ENCODE results near the gene MECP2. TPM values are rescaled to one million over a fixed set of nuclear protein-coding genes. Genes with fewer than 3 reads are reported as not detected.

Gene MECP2
- total and polyA plus RNA-seq, 10 of the 15 experiments (the other 5 are each of a cell fraction or from before 2014, with no cell fraction given) = 1.3 to 32.7 (median 13.7) TPM

GRCh38 chrX:154098551-154098950 is 1.0 kb upstream of the MECP2 start:
- RAD21 ChIA-PET (ENCODE audit: unreplicated experiment) = no interaction called here
- BruUV-seq (replicated peaks) = no TSS peak
- in situ Hi-C loops (cut with MboI) = no loop called here
- H3K27me3 ChIP-seq (replicated peaks in 1 of 2; ENCODE audit: control insufficient read depth in 2 of 2, insufficient read depth in 2 of 2, low read length in 1 of 2) = no peaks in the 10 kb centered on the region
- peaks cover 32% of the 10 kb centered on the region for H3K79me2 ChIP-seq (ENCODE audit: control insufficient read depth, insufficient read depth, low read length)
- H3K4me1 ChIP-seq (ENCODE audit: control insufficient read depth, insufficient read depth, low read length) = no peaks in the 10 kb centered on the region; the same call in 1 of the 2 replicates
- no peaks in the 10 kb centered on the region; the same call in 1 of the 2 replicates for H4K20me1 ChIP-seq (ENCODE audit: control insufficient read depth, insufficient read depth)
- DNase-seq (ENCODE audit: low read depth, low spot score) (no peak), FAIRE-seq (no peak), ATAC-seq (no peak)
- CTCF ChIA-PET = interaction anchor here (0.6 kb wide), 1 partner anchor 9 kb away, joined by 3 read pairs; no protein-coding TSS in a partner anchor
- SMC1A ChIA-PET (ENCODE audit: uncharacterized antibody, unreplicated experiment) = no interaction called here
- H3K36me3 ChIP-seq (ENCODE audit: control insufficient read depth in 2 of 2, insufficient read depth in 2 of 2, low read length in 1 of 2) = no peaks in the 10 kb centered on the region
- H3K9ac ChIP-seq (ENCODE audit: control insufficient read depth, insufficient read depth, low read length) = no peak overlapping the region
- TF ChIP-seq CEBPB (IDR thresholded peaks at IDR 0.05; ENCODE audit: borderline replicate concordance in 1 of 2, low read depth in 2 of 2, low read length in 2 of 2) (no peak), CREB1 (IDR thresholded peaks at IDR 0.05; ENCODE audit: low read depth) (no peak), MYB (IDR thresholded peaks at IDR 0.05; ENCODE audit: borderline replicate concordance, low read depth, low read length) (no peak), ZNF687 (IDR thresholded peaks at IDR 0.05) (no peak), WRNIP1 (IDR thresholded peaks at IDR 0.05; ENCODE audit: borderline replicate concordance, low read depth, low read length) (no peak), CHD4 (IDR thresholded peaks at IDR 0.05) (no peak), BRCA1 (IDR thresholded peaks at IDR 0.05; ENCODE audit: low read depth, low read length) (no peak), KDM1A (IDR thresholded peaks at IDR 0.05; ENCODE audit: borderline replicate concordance) (no peak), DPF2 (IDR thresholded peaks at IDR 0.05) (no peak), RELA (IDR thresholded peaks at IDR 0.05; ENCODE audit: borderline replicate concordance, partially characterized antibody) (no peak), FOXK2 (IDR thresholded peaks at IDR 0.05) (no peak), SREBF2 (IDR thresholded peaks at IDR 0.05; ENCODE audit: low read length) (no peak), SPI1 (IDR thresholded peaks at IDR 0.05; ENCODE audit: borderline replicate concordance, insufficient read depth, low read depth, low read length) (no peak), PKNOX1 (IDR thresholded peaks at IDR 0.05) (no peak), MAX (IDR thresholded peaks at IDR 0.05; ENCODE audit: low read depth, low read length) (no peak)
- 58% methylated on average over 2 of the region's 2 CpGs for WGBS (ENCODE audit: insufficient coverage, insufficient replicate concordance, low lambda C conversion rate, missing lambda C conversion rate)
- POLR2A ChIA-PET = no interaction called here
- no peak overlapping the region for H3K4me2 ChIP-seq (ENCODE audit: control insufficient read depth, insufficient read depth)
- intact Hi-C loops (cut with micrococcal nuclease; ENCODE audit: unreplicated experiment) = loop anchor here (5.0 kb wide), 1 partner anchor 126 kb away; the partner anchor contains the start of genes HCFC1 and TMEM187
- H3K4me3 ChIP-seq = no peak overlapping the region
- no peak overlapping the region for H2AFZ ChIP-seq (ENCODE audit: control insufficient read depth, low read depth, low read length)
- H3K27ac ChIP-seq (ENCODE audit: control insufficient read depth, insufficient read depth) = no peak overlapping the region
- H3K9me3 ChIP-seq (replicated peaks; ENCODE audit: control insufficient read depth, insufficient read depth, low read length) = no peaks in the 10 kb centered on the region

All from GM12878 (cell line).